IPS DF 6.9 (cell line): ENCODE results near the gene SERPINC1.
"Not testable (repeated sequence)": the region's sequence is repeated elsewhere in the genome, so short reads cannot be mapped to it uniquely, and the experiment has no call there.

Source experiments
- DNase-seq: peaks from one replicate; pipeline ENCODE4 v3.0.0-alpha.2; 2013; ENCODE audit warnings: low read depth, low spot score
- H3K27ac ChIP-seq: one replicate; pipeline ENCODE4 v1.5.1; 2013; ENCODE audit warnings: low read length, control low read depth
- H3K27me3 ChIP-seq: 2 replicates; pipeline ENCODE4 v1.6.1; 2013; ENCODE audit warnings: mild to moderate bottlenecking, low read length; ENCODE audit not compliant: control insufficient read depth, insufficient read depth
- H3K36me3 ChIP-seq: 2 replicates; pipeline ENCODE4 v1.6.1; 2013; ENCODE audit warnings: low read length; ENCODE audit not compliant: control insufficient read depth, insufficient read depth
- H3K4me1 ChIP-seq: 2 replicates; pipeline ENCODE4 v1.6.1; 2013; ENCODE audit warnings: low read length; ENCODE audit not compliant: control insufficient read depth, insufficient read depth
- H3K4me3 ChIP-seq: 2 replicates; pipeline ENCODE4 v1.5.1; 2013; ENCODE audit warnings: mild to moderate bottlenecking, low read length
- H3K9me3 ChIP-seq: 2 replicates; pipeline ENCODE4 v1.6.1; 2013; ENCODE audit warnings: low read length, inconsistent platforms; ENCODE audit not compliant: control insufficient read depth, insufficient read depth
- WGBS: extraction: QIAGEN DNeasy Blood & Tissue Kit; methylation state at CpG from one replicate; pipeline ENCODE4 v1.1.7; 2013; ENCODE audit warnings: mixed read lengths, missing lambda C conversion rate; ENCODE audit not compliant: insufficient read length, insufficient coverage; 5-methylcytosine and 5-hydroxymethylcytosine counted together

SERPINC1 gene

DNA sequence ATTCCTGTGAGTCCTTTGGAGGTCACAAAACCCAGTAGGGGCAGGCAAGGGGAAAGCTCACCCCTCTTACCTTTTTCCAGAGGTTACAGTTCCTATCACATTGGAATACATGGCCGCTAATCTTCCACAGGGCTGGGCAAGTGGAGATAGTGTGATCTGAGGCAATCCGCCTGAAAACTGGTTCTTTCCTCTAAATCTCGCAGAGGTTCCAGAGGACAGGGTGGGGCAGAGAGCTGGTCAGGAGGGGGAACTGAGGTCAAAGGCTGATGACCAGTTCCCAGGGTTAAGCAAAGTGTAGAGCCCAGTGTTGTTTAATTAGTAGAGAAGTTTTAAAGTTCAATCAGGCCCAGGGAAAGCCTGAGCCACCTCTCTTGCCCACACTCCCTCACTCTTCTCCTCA lies at the start of gene SERPINC1:
Gene SERPINC1, minus strand, starts transcription at position 179 of the 400 bp plus-strand sequence. Its CDS starts 68 bp downstream, at position 111.
- no peak for DNase-seq
- Histone ChIP-seq H3K4me1 (no peaks in the 10 kb centered on the region), H3K9me3 (no peaks in the 10 kb centered on the region), H3K4me3 (no peak within 1 kb of the TSS), H3K36me3 (no peaks in the 10 kb centered on the region), H3K27ac (no peak within 1 kb of the TSS), H3K27me3 (no peaks in the 10 kb centered on the region)
- no CpG with 5 or more reads among the region's 3 CpGs for WGBS

- not testable (repeated sequence) for H3K4me1 ChIP-seq, H3K27ac ChIP-seq, H3K27me3 ChIP-seq, H3K4me3 ChIP-seq, DNase-seq, H3K9me3 ChIP-seq
- H3K36me3 ChIP-seq, result peaks cover 12% of the 10 kb centered on the region; the same call in 1 of the 2 replicates
- WGBS, result no CpG with 5 or more reads among the region's 5 CpGs
These were observed 48.8 kb upstream of the SERPINC1 start for GRCh38 chr1:173965896-173966295.

- Histone ChIP-seq H3K36me3 (peaks cover 16% of the 10 kb centered on the region; the same call in 1 of the 2 replicates), H3K27me3 (no peaks in the 10 kb centered on the region), H3K4me1 (no peaks in the 10 kb centered on the region), H3K4me3 (no peak overlapping the region), H3K27ac (no peak overlapping the region), H3K9me3 (no peaks in the 10 kb centered on the region)
- WGBS, result no CpG with 5 or more reads among the region's 1 CpG
- no peak for DNase-seq
These were observed 46.4 kb upstream of the SERPINC1 start for GRCh38 chr1:173963477-173963876.

GRCh38 chr1:173960625-173961024 lies 43.5 kb upstream of the SERPINC1 start:
- H3K27ac ChIP-seq, result no peak overlapping the region
- DNase-seq, result no peak
- H3K9me3 ChIP-seq, result no peaks in the 10 kb centered on the region
- no CpG with 5 or more reads among the region's 5 CpGs for WGBS
- no peak overlapping the region for H3K4me3 ChIP-seq
- H3K27me3 ChIP-seq, result no peaks in the 10 kb centered on the region
- H3K4me1 ChIP-seq, result no peaks in the 10 kb centered on the region
- H3K36me3 ChIP-seq, result peaks cover 10% of the 10 kb centered on the region; the same call in 1 of the 2 replicates

DNA sequence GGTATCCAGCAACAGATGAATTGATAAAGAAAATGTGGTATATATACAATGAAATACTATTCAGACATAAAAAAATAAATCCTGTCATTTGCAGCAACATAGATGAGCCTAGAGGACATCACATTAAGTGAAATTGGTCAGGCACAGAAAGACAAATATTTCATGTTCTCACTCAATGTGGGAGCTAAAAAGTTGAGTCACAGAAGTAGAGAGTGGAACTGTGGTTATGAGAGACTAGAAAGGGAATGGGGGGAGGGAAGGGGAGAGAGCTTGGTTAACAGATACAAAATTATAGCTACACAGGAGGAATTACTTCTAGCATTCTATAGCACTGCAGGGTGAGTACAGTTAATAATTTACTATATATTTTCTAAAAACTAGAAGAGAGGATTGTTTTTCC lies 37.1 kb upstream of the SERPINC1 start:
- Histone ChIP-seq H3K4me3 (no peak overlapping the region), H3K9me3 (no peaks in the 10 kb centered on the region), H3K36me3 (no peaks in the 10 kb centered on the region; the same call in 1 of the 2 replicates), H3K27ac (no peak overlapping the region), H3K4me1 (no peaks in the 10 kb centered on the region), H3K27me3 (no peaks in the 10 kb centered on the region)
- no peak for DNase-seq

DNA sequence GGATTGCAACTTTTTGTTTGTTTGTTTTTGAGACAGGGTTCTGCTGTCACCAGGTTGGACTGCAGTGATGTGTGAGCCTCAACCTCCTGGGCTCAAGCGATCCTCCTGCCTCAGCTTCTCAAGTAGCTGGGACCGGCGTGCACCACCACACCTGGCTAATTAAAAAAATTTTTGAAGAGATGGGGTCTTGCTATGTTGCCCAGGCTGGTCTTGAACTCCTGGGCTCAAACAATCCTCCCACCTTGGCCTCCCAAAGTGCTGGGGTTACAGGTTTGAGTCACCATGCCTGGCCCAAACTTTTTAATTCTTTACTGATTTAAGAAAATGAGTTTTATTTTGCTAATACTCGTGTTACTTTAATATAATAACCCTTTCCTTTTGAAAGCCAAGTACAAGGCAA lies 31.5 kb upstream of the SERPINC1 start:
- peaks cover 3% of the 10 kb centered on the region; the same call in 1 of the 2 replicates for H3K36me3 ChIP-seq
- no peak overlapping the region for H3K4me3 ChIP-seq
- WGBS, result no CpG with 5 or more reads among the region's 4 CpGs
- H3K9me3 ChIP-seq, result no peaks in the 10 kb centered on the region
- DNase-seq, result no peak
- H3K27me3 ChIP-seq, result no peaks in the 10 kb centered on the region
- H3K4me1 ChIP-seq, result no peaks in the 10 kb centered on the region
- H3K27ac ChIP-seq, result no peak overlapping the region

GRCh38 chr1:173946380-173946921 lies 29.3 kb upstream of the SERPINC1 start:
- H3K9me3 ChIP-seq, result no peaks in the 10 kb centered on the region
- no peaks in the 10 kb centered on the region for H3K4me1 ChIP-seq
- no peak overlapping the region for H3K4me3 ChIP-seq
- no peak overlapping the region for H3K27ac ChIP-seq
- H3K27me3 ChIP-seq, result no peaks in the 10 kb centered on the region
- no peak for DNase-seq
- no CpG with 5 or more reads among the region's 4 CpGs for WGBS
- H3K36me3 ChIP-seq, result peaks cover 3% of the 10 kb centered on the region; the same call in 1 of the 2 replicates

DNA sequence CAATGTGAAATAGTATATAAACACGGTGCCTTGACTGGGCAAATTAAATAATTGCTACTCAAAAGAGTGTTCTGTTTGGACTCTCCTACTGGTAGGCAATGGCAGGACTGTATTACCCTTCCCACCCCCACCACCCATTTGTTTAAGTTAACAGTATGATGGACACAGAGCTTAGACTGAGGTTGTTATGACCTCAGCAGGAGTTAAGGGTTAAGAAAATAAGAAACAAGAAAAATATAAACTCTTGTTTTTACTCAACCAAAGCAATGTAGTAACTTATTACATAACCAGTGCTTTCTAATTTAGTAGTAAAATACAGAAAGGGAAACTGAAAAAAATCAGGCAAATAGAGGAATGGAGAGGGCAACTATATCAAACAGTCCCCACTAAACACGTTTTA lies 19.9 kb upstream of the SERPINC1 start:
- Histone ChIP-seq H3K9me3 (no peaks in the 10 kb centered on the region), H3K36me3 (no peaks in the 10 kb centered on the region; the same call in 1 of the 2 replicates), H3K4me1 (peaks cover 2% of the 10 kb centered on the region; the same call in 1 of the 2 replicates), H3K4me3 (no peak overlapping the region), H3K27ac (no peak overlapping the region), H3K27me3 (no peaks in the 10 kb centered on the region)
- no peak for DNase-seq
- no CpG with 5 or more reads among the region's 2 CpGs for WGBS

GRCh38 chr1:173934440-173934839 lies 17.3 kb upstream of the SERPINC1 start:
- no CpG with 5 or more reads among the region's 1 CpG for WGBS
- Histone ChIP-seq H3K36me3 (no peaks in the 10 kb centered on the region; the same call in 1 of the 2 replicates), H3K4me1 (peaks cover 2% of the 10 kb centered on the region; the same call in 1 of the 2 replicates), H3K27ac (no peak overlapping the region), H3K4me3 (no peak overlapping the region), H3K27me3 (no peaks in the 10 kb centered on the region), H3K9me3 (no peaks in the 10 kb centered on the region)
- no peak for DNase-seq

GRCh38 chr1:173930541-173930940 lies 13.4 kb upstream of the SERPINC1 start:
- not testable (repeated sequence) for H3K27ac ChIP-seq, H3K36me3 ChIP-seq, H3K27me3 ChIP-seq, H3K4me1 ChIP-seq, H3K4me3 ChIP-seq, H3K9me3 ChIP-seq, DNase-seq
- no CpG with 5 or more reads among the region's 5 CpGs for WGBS
